ENCODE measurements around the gene ERC2.

DNA sequence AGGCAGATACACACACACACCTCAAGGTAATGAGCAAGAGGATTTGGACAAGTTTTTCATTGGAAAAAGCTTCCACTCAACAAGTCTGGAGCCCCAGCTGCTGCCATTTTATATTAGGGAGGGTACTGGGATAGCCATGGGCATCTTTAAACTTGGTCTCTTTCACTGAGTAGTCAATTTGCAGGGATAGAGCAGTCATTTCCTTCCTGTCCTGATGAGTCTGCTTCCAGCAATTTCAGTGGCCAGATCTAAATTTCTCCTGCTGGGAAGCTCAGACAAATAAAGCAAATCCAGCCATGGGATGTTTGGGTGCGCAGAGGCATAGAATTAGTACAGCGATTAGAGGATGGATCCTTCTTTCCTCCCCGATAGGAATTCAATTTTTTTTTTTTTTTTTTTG lies 874 bp upstream of the ERC2 start:
- TF ChIP-seq, protein P1, sequence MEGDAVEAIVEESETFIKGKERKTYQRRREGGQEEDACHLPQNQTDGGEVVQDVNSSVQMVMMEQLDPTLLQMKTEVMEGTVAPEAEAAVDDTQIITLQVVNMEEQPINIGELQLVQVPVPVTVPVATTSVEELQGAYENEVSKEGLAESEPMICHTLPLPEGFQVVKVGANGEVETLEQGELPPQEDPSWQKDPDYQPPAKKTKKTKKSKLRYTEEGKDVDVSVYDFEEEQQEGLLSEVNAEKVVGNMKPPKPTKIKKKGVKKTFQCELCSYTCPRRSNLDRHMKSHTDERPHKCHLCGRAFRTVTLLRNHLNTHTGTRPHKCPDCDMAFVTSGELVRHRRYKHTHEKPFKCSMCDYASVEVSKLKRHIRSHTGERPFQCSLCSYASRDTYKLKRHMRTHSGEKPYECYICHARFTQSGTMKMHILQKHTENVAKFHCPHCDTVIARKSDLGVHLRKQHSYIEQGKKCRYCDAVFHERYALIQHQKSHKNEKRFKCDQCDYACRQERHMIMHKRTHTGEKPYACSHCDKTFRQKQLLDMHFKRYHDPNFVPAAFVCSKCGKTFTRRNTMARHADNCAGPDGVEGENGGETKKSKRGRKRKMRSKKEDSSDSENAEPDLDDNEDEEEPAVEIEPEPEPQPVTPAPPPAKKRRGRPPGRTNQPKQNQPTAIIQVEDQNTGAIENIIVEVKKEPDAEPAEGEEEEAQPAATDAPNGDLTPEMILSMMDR (IDR thresholded peaks at IDR 0.05) = no peak
- no peak for TF ChIP-seq POLR2A (IDR thresholded peaks at IDR 0.05)
